GM19328 (cell line): ENCODE measurements around the gene ERMP1.
"Not testable (repeated sequence)": the region's sequence is repeated elsewhere in the genome, so short reads cannot be mapped to it uniquely, and the experiment has no call there.

Experiments used
- ATAC-seq: cut with Tn5 transposase; IDR thresholded peaks from one replicate; pipeline ENCODE4 v1.9.1; 2021; ENCODE audit warnings: mild to moderate bottlenecking, moderate library complexity; ENCODE audit not compliant: unreplicated experiment

The ERMP1 gene

GRCh38 chr9:5832538-5833529 is at the start of gene ERMP1:
Gene ERMP1 (minus strand): TSS chr9:5833117. CDS start chr9:5833027, 90 bp downstream.
- peak; percentile 82 for ATAC-seq

- not testable (repeated sequence) for ATAC-seq
Measured at GRCh38 chr9:5882244-5883012, 49.5 kb upstream of the ERMP1 start.

GRCh38 chr9:5879419-5880181 is 46.7 kb upstream of the ERMP1 start:
- no peak for ATAC-seq

- ATAC-seq, result no peak
Measured at GRCh38 chr9:5876711-5877110, 43.8 kb upstream of the ERMP1 start.

- no peak for ATAC-seq
Measured at GRCh38 chr9:5876026-5876425, 43.1 kb upstream of the ERMP1 start.

- no peak for ATAC-seq
Measured at GRCh38 chr9:5874048-5874447, 41.1 kb upstream of the ERMP1 start.

- no peak for ATAC-seq
Measured at GRCh38 chr9:5873439-5873838, 40.5 kb upstream of the ERMP1 start.

GRCh38 chr9:5872511-5872910 is 39.6 kb upstream of the ERMP1 start:
- no peak for ATAC-seq

- ATAC-seq, result no peak
Measured at GRCh38 chr9:5871785-5872184, 38.9 kb upstream of the ERMP1 start.

GRCh38 chr9:5870691-5871090 is 37.8 kb upstream of the ERMP1 start:
- ATAC-seq, result no peak

- no peak for ATAC-seq
Measured at GRCh38 chr9:5870020-5870339, 37.1 kb upstream of the ERMP1 start.

GRCh38 chr9:5869315-5870019 is 36.5 kb upstream of the ERMP1 start:
- no peak for ATAC-seq

GRCh38 chr9:5868235-5868634 is 35.3 kb upstream of the ERMP1 start:
- ATAC-seq, result no peak

- no peak for ATAC-seq
Measured at GRCh38 chr9:5866685-5867084, 33.8 kb upstream of the ERMP1 start.

- ATAC-seq, result no peak
Measured at GRCh38 chr9:5866272-5866671, 33.4 kb upstream of the ERMP1 start.

GRCh38 chr9:5864446-5864845 is 31.5 kb upstream of the ERMP1 start:
- no peak for ATAC-seq

GRCh38 chr9:5863092-5863746 is 30.3 kb upstream of the ERMP1 start:
- ATAC-seq, result no peak

- no peak for ATAC-seq
Measured at GRCh38 chr9:5858833-5859232, 25.9 kb upstream of the ERMP1 start.

GRCh38 chr9:5857928-5858327 is 25.0 kb upstream of the ERMP1 start:
- no peak for ATAC-seq
